ENCODE results near the gene KLRK1. TPM values are rescaled to one million over a fixed set of nuclear protein-coding genes. Genes with fewer than 3 reads are reported as not detected.
"Not testable (repeated sequence)": the region's sequence is repeated elsewhere in the genome, so short reads cannot be mapped to it uniquely, and the experiment has no call there.

The KLRK1 gene
- total and polyA plus RNA-seq, 2 of the 4 experiments (the other 2 are of a cell fraction) = not detected

GRCh38 chr12:10372559-10372958 lies 17.3 kb downstream of the KLRK1 start:
- no peak overlapping the region for H3K4ac ChIP-seq (ENCODE audit: low read depth, low read length)
- no TSS peak for BruUV-seq (replicated peaks)

GRCh38 chr12:10371893-10372535 lies 17.8 kb downstream of the KLRK1 start:
- H4K20me1 ChIP-seq (ENCODE audit: insufficient read depth, low read length); H2AK9ac ChIP-seq (replicated peaks; ENCODE audit: low read depth, low read length, poor library complexity); H2BK15ac ChIP-seq (ENCODE audit: low read depth, low read length); in situ Hi-C loops (cut with MboI; ENCODE audit: low sequenced_read_pairs); H2AFZ ChIP-seq (replicated peaks; ENCODE audit: low read length, poor library complexity); H3K36me3 ChIP-seq (ENCODE audit: control insufficient read depth, insufficient read depth, low read length); H3K4me3 ChIP-seq (ENCODE audit: insufficient read depth, low read depth, low read length); H3K79me1 ChIP-seq (ENCODE audit: low read depth in 1 of 2, low read length in 2 of 2); H3K14ac ChIP-seq (replicated peaks; ENCODE audit: low read depth, low read length); H4K8ac ChIP-seq (ENCODE audit: low read depth in 2 of 2, low read length in 2 of 2); dilution Hi-C loops (cut with HindIII; ENCODE audit: low sequenced_read_pairs, unreplicated experiment); H3K27ac ChIP-seq (ENCODE audit: insufficient read depth, low read length); H3K9me1 ChIP-seq (ENCODE audit: insufficient read depth, low read length); H4K91ac ChIP-seq (ENCODE audit: insufficient read depth, low read depth, low read length); H3K23ac ChIP-seq (ENCODE audit: low read depth, low read length); H2BK5ac ChIP-seq (ENCODE audit: low read depth, low read length, poor library complexity, severe bottlenecking); H2BK120ac ChIP-seq (ENCODE audit: low read depth, low read length); BruUV-seq (replicated peaks); H3K9ac ChIP-seq (ENCODE audit: low read depth, low read length); H2BK20ac ChIP-seq (ENCODE audit: low read depth, low read length); H3K4me2 ChIP-seq (ENCODE audit: low read depth, low read length); ATAC-seq (ENCODE audit: low read depth); H3K56ac ChIP-seq (ENCODE audit: extremely low read depth, insufficient read depth, low read length); H4K5ac ChIP-seq (ENCODE audit: low read depth, low read length); H3K18ac ChIP-seq (ENCODE audit: low read depth, low read length); DNase-seq; CTCF ChIA-PET; H2AK5ac ChIP-seq (ENCODE audit: low read depth, low read length); H3K9me3 ChIP-seq (ENCODE audit: control insufficient read depth, insufficient read depth, low read length); POLR2A ChIA-PET (ENCODE audit: unreplicated experiment); H3K4ac ChIP-seq (ENCODE audit: low read depth, low read length); intact Hi-C loops (cut with micrococcal nuclease); H3K4me1 ChIP-seq (ENCODE audit: control insufficient read depth, insufficient read depth, low read length); H3K27me3 ChIP-seq (ENCODE audit: control insufficient read depth, insufficient read depth, low read length): not testable (repeated sequence)
- 100% methylated on average over 1 of the region's 6 CpGs; no CpG with 5 or more reads in 1 of the 2 experiments for WGBS, 2 experiments (ENCODE audit: extremely low coverage in 2 of 2, insufficient read length in 1 of 2)

More at GRCh38 chr12:10372559-10372958, 17.3 kb downstream of the KLRK1 start:
- POLR2A ChIA-PET (ENCODE audit: unreplicated experiment) = no interaction called here
- H3K4me2 ChIP-seq (ENCODE audit: low read depth, low read length) = no peak overlapping the region
- no peak overlapping the region for H2BK5ac ChIP-seq (ENCODE audit: low read depth, low read length, poor library complexity, severe bottlenecking)
- no peak for DNase-seq
- H4K8ac ChIP-seq (ENCODE audit: low read depth in 2 of 2, low read length in 2 of 2) = no peak overlapping the region
- no peak for TF ChIP-seq MAZ (IDR thresholded peaks at IDR 0.05; ENCODE audit: borderline replicate concordance, low read depth, low read length)
- TF ChIP-seq BHLHE40 (IDR thresholded peaks at IDR 0.05; ENCODE audit: low read depth, low read length) = no peak
- no peak for TF ChIP-seq NFE2L2 (IDR thresholded peaks at IDR 0.05; ENCODE audit: low read depth, low read length)
- no peak for TF ChIP-seq MAFK (IDR thresholded peaks at IDR 0.05; ENCODE audit: low read depth, low read length)
- no peak for TF ChIP-seq MXI1 (IDR thresholded peaks at IDR 0.05; ENCODE audit: borderline replicate concordance, low read depth, low read length)
- TF ChIP-seq CEBPB (IDR thresholded peaks at IDR 0.05; ENCODE audit: low read depth, low read length) = no peak
- TF ChIP-seq USF2 (IDR thresholded peaks at IDR 0.05; ENCODE audit: low read depth, low read length) = no peak
- TF ChIP-seq CHD1 (IDR thresholded peaks at IDR 0.05; ENCODE audit: low read depth, low read length) = no peak
- TF ChIP-seq RCOR1 (IDR thresholded peaks at IDR 0.05; ENCODE audit: insufficient replicate concordance, low read length) = no peak
- no peak for TF ChIP-seq SMC3 (IDR thresholded peaks at IDR 0.05; ENCODE audit: low read depth, low read length)
- no peak overlapping the region for H3K4me3 ChIP-seq (ENCODE audit: insufficient read depth, low read depth, low read length)
- H3K36me3 ChIP-seq (ENCODE audit: control insufficient read depth, insufficient read depth, low read length) = no peaks in the 10 kb centered on the region
- no peak overlapping the region for H2BK20ac ChIP-seq (ENCODE audit: low read depth, low read length)
- intact Hi-C loops (cut with micrococcal nuclease) (no loop called here), in situ Hi-C loops (cut with MboI; ENCODE audit: low sequenced_read_pairs) (no loop called here), dilution Hi-C loops (cut with HindIII; ENCODE audit: low sequenced_read_pairs, unreplicated experiment) (no loop called here)
- H3K56ac ChIP-seq (ENCODE audit: extremely low read depth, insufficient read depth, low read length) = no peak overlapping the region
- H4K5ac ChIP-seq (ENCODE audit: low read depth, low read length) = no peak overlapping the region
- H3K27me3 ChIP-seq (ENCODE audit: control insufficient read depth, insufficient read depth, low read length) = no peaks in the 10 kb centered on the region
- no peak overlapping the region for H3K18ac ChIP-seq (ENCODE audit: low read depth, low read length)
- no peak overlapping the region for H3K23ac ChIP-seq (ENCODE audit: low read depth, low read length)
- no peak overlapping the region for H2BK120ac ChIP-seq (ENCODE audit: low read depth, low read length)
- H4K91ac ChIP-seq (ENCODE audit: insufficient read depth, low read depth, low read length) = no peak overlapping the region
- no peak overlapping the region for H2BK15ac ChIP-seq (ENCODE audit: low read depth, low read length)
- H3K79me1 ChIP-seq (ENCODE audit: low read depth in 1 of 2, low read length in 2 of 2) = no peaks in the 10 kb centered on the region
- peak overlapping the region; percentile 12 for H2AFZ ChIP-seq (replicated peaks; ENCODE audit: low read length, poor library complexity)
- H3K9me1 ChIP-seq (ENCODE audit: insufficient read depth, low read length) = no peaks in the 10 kb centered on the region
- ATAC-seq (ENCODE audit: low read depth) = no peak
- no peak overlapping the region for H2AK9ac ChIP-seq (replicated peaks; ENCODE audit: low read depth, low read length, poor library complexity)
- no peak overlapping the region for H3K27ac ChIP-seq (ENCODE audit: insufficient read depth, low read length)
- WGBS, 2 experiments (ENCODE audit: extremely low coverage in 2 of 2, insufficient read length in 1 of 2) = no CpG with 5 or more reads among the region's 1 CpG
- no peaks in the 10 kb centered on the region for H3K4me1 ChIP-seq (ENCODE audit: control insufficient read depth, insufficient read depth, low read length)
- no peaks in the 10 kb centered on the region for H3K9me3 ChIP-seq (ENCODE audit: control insufficient read depth, insufficient read depth, low read length)
- CTCF ChIA-PET = no interaction called here
- H3K14ac ChIP-seq (replicated peaks; ENCODE audit: low read depth, low read length) = no peak overlapping the region
- H2AK5ac ChIP-seq (ENCODE audit: low read depth, low read length) = no peak overlapping the region
- H3K9ac ChIP-seq (ENCODE audit: low read depth, low read length) = no peak overlapping the region
- no peaks in the 10 kb centered on the region for H4K20me1 ChIP-seq (ENCODE audit: insufficient read depth, low read length)
